MM.1S (cell line): ENCODE measurements around the gene UBFD1.

Source experiments
- CTCF ChIP-seq: fragments of 300-600 bp; sonication (generic); IDR thresholded peaks from 2 replicates; pipeline ENCODE4 v1.5.1; 2016; ENCODE audit warnings: antibody characterized with exemption, low read length, mixed read lengths
- EZH2 ChIP-seq: fragments of 300-600 bp; sonication (generic); optimal IDR thresholded peaks from 2 replicates; pipeline ENCODE3; 2017; ENCODE audit warnings: low read depth, mild to moderate bottlenecking, antibody characterized with exemption, low read length, mixed read lengths
- EZH2phosphoT487 ChIP-seq: fragments of 300-600 bp; sonication (generic); IDR thresholded peaks from 2 replicates; pipeline ENCODE4 v1.6.1; 2018; ENCODE audit warnings: antibody characterized with exemption, low read length

GRCh38 chr16:23561586-23561985 lies 4.1 kb downstream of the UBFD1 start:
- TF ChIP-seq CTCF, result no peak
- no peak for TF ChIP-seq EZH2
- TF ChIP-seq EZH2phosphoT487, result no peak
